ENCODE results near the gene ICAM5.
"Not testable (repeated sequence)": the region's sequence is repeated elsewhere in the genome, so short reads cannot be mapped to it uniquely, and the experiment has no call there.

The ICAM5 gene

GRCh38 chr19:10270180-10270615 lies 19.6 kb upstream of the ICAM5 start:
- ATAC-seq, result peak; percentile 59 to 72

GRCh38 chr19:10270616-10271394 lies 18.9 kb upstream of the ICAM5 start, which contains the start of gene ICAM1:
ICAM1 (plus strand) TSS chr19:10271120; CDS start chr19:10271160, 40 bp downstream.
- peak; percentile 66 to 67 for ATAC-seq

DNA sequence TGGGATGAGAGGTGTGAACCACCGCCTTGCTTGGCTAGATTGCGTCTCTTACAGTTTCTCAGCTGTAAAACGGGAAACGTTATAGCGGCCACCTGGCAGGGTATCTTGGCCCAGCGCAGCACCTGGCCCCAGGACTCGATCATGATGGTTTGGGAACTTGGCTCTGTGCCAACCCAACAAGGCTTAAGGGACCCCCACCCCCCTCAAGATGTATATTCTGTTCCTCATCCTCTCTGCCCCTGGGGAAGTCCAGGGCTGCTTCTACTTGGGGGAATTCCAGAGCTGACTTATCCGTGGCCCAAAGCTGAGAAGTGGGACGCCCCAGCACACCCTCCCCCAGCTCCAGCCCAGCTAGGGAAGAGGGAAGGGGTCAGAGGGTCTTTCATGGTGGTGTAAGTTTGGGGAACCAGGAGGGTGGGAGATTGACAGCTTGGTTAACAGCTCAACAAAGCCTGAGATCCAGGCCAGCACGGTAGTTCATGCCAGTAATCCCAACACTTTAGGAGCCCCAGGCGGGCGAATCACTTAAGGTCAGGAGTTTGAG lies 18.1 kb upstream of the ICAM5 start:
- peak; percentile 17 to 23 for ATAC-seq

DNA sequence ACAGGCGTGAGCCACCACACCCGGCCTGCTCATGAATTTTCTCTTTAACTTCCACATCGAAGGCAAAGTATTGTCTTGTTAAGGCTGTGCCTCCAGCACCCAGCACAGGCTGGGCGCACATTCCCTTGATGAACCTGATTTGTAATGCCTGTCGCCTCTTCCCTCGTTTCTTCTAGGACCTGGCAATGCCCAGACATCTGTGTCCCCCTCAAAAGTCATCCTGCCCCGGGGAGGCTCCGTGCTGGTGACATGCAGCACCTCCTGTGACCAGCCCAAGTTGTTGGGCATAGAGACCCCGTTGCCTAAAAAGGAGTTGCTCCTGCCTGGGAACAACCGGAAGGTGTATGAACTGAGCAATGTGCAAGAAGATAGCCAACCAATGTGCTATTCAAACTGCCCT lies 15.2 kb upstream of the ICAM5 start:
- ATAC-seq, result no peak

DNA sequence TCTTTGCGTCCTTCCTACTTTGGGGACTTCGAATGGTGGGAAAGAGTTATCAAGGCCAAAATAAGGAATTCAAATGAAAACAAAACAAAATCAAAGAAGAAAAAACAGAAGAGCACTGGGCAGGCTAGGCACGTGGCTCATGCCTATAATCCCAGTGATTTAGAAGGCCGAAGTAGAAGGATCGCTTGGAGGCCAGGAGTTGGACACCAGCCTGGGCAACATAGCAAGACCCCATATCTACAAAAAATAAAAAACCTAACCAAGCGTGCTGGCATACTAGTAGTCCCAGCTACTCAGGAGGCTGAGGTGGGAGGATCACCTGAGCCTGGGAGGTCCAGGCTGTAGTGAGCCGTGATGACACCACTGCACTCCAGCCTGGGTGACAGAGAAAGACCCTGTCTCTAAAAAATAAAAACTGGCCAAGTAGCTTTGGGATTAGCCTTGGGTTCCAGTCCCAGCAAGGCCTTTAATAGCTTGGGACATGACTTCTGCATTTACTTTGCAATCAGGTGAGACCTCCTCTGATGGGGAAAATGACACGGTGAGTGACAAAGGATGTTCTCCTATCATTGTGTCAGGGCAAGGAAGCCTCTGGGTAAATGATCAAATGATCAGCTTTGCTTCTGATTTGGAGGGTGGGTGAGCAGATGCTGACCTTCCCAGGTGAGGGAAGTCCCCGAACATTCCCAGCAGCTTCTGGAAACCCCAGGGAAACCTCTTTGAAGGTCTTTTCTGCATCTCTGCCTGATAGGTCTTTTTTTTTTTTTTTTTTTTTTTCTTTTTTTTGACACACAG lies 11.8 kb upstream of the ICAM5 start:
- ATAC-seq, result no peak

DNA sequence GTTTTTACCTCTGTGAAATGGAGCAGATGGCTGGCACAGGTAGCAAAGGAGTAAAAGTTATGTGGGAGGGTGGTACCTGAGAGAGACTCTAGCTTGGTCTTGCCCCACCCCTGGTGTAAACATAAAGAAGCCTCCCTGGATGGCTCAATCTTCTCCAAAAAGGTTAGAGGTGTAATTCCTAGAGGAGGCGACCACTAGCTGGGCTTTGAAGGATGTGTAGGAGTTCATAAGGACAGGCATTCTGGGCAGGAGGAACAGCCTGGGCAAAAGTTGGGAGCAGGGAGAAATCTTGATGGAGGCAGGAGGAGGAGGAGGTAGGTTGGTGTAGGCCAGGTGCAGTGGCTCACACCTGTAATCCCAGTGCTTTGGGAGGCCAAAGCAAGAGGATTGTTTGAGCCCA lies 10.8 kb upstream of the ICAM5 start:
- ATAC-seq, result no peak

- ATAC-seq, result no peak
These were observed 9.9 kb upstream of the ICAM5 start for GRCh38 chr19:10279737-10280442.

DNA sequence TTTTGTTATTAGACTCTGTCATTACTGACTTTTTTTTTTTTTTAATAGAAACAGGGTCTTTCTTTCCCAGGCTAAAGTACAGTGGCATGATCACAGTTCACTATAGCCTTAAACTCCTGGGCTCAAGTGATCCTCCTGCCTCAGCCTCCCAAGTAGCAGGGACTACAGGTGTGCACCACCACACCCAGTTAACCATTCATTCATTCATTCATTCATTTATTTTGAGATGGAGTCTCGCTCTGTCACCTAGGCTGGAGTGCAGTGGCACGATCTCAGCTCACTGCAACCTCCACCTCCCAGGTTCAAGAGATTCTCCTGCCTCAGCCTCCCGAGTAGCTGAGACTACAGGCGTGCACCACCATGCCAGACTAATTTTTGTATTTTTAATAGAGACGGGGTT lies 7.7 kb upstream of the ICAM5 start:
- ATAC-seq, result not testable (repeated sequence)

DNA sequence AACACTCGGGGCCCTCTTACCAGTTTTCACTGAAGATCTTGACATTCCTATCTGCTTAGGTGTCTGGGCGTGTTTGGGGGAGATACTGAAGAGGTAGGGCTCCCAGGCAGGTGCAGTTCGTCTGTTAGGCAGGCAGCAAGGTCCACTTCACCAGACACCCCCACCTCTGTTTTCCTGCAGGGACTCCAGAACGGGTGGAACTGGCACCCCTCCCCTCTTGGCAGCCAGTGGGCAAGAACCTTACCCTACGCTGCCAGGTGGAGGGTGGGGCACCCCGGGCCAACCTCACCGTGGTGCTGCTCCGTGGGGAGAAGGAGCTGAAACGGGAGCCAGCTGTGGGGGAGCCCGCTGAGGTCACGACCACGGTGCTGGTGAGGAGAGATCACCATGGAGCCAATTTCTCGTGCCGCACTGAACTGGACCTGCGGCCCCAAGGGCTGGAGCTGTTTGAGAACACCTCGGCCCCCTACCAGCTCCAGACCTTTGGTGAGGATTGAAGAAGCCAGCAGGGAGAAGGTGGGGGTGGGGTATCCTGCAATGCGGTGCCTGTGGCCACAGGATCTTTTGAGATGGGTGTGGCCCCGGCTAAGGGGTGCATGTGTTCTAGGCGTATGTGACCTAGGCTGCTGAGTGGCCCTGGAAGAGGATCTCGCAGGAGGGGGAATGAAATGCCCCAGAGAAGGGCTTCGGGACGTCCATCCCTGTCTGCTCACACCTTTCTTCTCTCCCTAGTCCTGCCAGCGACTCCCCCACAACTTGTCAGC lies 6.3 kb upstream of the ICAM5 start:
- no peak for ATAC-seq

- no peak for ATAC-seq
These were observed 5.4 kb upstream of the ICAM5 start for GRCh38 chr19:10284065-10284959.

- ATAC-seq, result no peak
These were observed 4.8 kb upstream of the ICAM5 start for GRCh38 chr19:10284960-10285278.

GRCh38 chr19:10285393-10285792 lies 4.4 kb upstream of the ICAM5 start:
- no peak for ATAC-seq

- ATAC-seq, result no peak
These were observed 2.7 kb upstream of the ICAM5 start, which contains the start of gene ICAM4 for GRCh38 chr19:10286803-10287737. ICAM4 (plus strand) TSS chr19:10286955; CDS start chr19:10287013, 58 bp downstream.

DNA sequence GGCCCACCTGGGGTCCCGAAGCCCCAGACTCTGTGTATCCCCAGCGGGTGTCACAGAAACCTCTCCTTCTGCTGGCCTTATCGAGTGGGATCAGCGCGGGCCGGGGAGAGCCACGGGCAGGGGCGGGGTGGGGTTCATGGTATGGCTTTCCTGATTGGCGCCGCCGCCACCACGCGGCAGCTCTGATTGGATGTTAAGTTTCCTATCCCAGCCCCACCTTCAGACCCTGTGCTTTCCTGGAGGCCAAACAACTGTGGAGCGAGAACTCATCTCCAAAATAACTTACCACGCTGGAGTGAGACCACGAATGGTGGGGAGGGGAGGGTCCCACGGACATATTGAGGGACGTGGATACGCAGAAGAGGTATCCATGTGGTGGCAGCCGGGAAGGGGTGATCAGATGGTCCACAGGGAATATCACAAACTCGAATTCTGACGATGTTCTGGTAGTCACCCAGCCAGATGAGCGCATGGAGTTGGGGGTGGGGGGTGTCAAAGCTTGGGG lies 1.0 kb upstream of the ICAM5 start:
- peak; percentile 24 to 25 for ATAC-seq

- ATAC-seq, result peak; percentile 68 to 77
These were observed 451 bp upstream of the ICAM5 start for GRCh38 chr19:10289167-10289835.

DNA sequence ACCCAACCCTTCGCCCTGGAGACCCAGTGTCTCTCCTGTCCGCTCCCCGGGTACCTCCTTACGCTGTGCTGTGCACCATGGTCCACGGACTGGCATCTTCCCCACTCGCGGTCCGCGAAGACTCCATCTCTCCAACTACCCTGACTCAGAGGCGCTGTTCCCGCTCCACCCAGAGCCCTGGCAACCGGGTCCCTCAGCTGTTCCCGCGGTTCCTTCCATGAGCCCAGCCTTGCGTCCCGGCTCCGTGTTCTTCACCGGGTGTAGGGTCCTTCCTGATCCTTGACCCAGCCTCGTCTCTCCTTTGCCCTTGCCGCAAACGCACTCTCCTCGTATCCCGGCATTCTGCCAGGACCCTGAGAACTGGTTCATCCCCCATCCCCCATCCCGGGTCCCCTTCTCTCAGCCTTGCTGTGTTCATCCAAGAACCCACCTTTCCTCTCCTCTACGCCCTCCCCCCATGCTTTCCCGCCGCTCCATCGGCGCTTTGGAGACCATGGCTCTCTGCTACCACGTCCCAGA lies 664 bp downstream of the ICAM5 start:
- ATAC-seq, result no peak

DNA sequence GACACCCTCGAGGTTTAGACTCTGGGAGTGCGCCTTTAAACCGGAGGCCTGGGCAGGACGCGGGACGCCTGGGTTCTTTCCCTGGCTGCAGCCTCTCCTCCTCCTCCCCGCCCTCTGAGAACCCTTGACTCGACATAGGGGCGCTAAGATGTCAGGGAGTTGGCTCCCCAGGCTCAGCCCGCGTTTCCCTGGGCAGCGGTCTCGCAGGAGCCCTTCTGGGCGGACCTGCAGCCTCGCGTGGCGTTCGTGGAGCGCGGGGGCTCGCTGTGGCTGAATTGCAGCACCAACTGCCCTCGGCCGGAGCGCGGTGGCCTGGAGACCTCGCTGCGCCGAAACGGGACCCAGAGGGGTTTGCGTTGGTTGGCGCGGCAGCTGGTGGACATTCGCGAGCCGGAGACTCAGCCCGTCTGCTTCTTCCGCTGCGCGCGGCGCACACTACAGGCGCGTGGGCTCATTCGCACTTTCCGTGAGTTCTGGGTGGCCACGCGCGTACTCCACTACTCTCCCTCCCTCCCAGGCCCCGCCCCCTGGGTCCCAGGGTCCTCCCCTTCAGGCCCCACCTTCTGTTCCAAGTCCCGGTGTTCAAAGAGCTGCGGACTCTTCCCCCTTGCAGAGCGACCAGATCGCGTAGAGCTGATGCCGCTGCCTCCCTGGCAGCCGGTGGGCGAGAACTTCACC lies 1.3 kb downstream of the ICAM5 start:
- peak in 1 of 2 donors; percentile 2 for ATAC-seq

DNA sequence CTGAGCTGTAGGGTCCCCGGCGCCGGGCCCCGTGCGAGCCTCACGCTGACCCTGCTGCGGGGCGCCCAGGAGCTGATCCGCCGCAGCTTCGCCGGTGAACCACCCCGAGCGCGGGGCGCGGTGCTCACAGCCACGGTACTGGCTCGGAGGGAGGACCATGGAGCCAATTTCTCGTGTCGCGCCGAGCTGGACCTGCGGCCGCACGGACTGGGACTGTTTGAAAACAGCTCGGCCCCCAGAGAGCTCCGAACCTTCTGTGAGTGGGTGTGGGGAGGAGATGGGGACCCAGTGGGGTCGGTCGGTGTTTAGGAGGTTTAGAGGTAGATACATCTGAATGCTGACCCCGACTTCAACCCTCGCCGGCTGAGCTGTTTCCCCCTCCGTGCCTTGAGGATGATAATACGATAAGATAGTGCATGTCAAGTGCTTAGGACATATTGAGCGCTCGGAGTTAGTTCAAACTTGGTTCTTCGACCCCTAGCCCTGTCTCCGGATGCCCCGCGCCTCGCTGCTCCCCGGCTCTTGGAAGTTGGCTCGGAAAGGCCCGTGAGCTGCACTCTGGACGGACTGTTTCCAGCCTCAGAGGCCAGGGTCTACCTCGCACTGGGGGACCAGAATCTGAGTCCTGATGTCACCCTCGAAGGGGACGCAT lies 1.9 kb downstream of the ICAM5 start:
- no peak for ATAC-seq
